Fibroblast of the conjunctiva (primary cell): ENCODE results near the gene WSB1.
A peak's percentile ranks its signal among the peaks of the same experiment; 100 is the strongest.
"Not testable (repeated sequence)": the region's sequence is repeated elsewhere in the genome, so short reads cannot be mapped to it uniquely, and the experiment has no call there.

Experiments
- DNase-seq: peaks from one replicate; pipeline ENCODE4 v3.0.0-alpha.2; 2010; ENCODE audit warnings: low read depth

WSB1 gene, protein sequence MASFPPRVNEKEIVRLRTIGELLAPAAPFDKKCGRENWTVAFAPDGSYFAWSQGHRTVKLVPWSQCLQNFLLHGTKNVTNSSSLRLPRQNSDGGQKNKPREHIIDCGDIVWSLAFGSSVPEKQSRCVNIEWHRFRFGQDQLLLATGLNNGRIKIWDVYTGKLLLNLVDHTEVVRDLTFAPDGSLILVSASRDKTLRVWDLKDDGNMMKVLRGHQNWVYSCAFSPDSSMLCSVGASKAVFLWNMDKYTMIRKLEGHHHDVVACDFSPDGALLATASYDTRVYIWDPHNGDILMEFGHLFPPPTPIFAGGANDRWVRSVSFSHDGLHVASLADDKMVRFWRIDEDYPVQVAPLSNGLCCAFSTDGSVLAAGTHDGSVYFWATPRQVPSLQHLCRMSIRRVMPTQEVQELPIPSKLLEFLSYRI

DNA sequence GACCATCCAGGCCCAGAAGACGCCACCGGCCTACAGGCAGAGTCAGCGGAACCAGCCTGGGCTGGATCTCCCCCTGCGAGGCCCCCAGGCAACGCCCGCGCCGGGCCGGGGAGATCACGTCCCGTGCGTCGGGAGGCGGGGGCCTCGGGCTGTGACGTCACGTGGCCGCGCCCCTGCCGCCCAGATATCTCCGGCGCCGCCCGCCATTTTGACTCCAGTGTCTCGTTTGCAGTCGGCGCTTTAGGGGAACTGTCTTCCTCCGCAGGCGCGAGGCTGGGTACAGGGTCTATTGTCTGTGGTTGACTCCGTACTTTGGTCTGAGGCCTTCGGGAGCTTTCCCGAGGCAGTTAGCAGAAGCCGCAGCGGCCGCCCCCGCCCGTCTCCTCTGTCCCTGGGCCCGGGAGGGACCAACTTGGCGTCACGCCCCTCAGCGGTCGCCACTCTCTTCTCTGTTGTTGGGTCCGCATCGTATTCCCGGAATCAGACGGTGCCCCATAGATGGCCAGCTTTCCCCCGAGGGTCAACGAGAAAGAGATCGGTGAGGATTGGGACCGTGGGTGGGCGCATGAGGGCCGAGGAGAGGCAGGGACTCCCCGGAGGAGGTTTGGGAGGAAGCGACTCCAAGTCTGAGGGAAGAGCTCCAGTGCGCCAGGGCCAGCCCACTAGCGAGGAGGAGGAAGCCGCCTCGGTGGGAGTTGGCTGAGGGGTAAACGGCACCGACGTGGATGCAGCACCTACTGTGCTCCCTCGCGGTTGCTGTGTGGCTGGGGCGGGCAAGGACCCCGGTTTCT, at the start of gene WSB1:
Gene WSB1 (plus strand): TSS at position 217 of the 791 bp plus-strand sequence. CDS start 282 bp downstream, at position 499.
- peak; percentile 85 for DNase-seq

GRCh38 chr17:27244491-27245223, 49.3 kb upstream of the WSB1 start:
- DNase-seq, result peak; percentile 95

GRCh38 chr17:27245230-27245696, 48.7 kb upstream of the WSB1 start:
- DNase-seq, result peak; percentile 93

- no peak for DNase-seq
These were observed 47.4 kb upstream of the WSB1 start for GRCh38 chr17:27246537-27246936.

DNA sequence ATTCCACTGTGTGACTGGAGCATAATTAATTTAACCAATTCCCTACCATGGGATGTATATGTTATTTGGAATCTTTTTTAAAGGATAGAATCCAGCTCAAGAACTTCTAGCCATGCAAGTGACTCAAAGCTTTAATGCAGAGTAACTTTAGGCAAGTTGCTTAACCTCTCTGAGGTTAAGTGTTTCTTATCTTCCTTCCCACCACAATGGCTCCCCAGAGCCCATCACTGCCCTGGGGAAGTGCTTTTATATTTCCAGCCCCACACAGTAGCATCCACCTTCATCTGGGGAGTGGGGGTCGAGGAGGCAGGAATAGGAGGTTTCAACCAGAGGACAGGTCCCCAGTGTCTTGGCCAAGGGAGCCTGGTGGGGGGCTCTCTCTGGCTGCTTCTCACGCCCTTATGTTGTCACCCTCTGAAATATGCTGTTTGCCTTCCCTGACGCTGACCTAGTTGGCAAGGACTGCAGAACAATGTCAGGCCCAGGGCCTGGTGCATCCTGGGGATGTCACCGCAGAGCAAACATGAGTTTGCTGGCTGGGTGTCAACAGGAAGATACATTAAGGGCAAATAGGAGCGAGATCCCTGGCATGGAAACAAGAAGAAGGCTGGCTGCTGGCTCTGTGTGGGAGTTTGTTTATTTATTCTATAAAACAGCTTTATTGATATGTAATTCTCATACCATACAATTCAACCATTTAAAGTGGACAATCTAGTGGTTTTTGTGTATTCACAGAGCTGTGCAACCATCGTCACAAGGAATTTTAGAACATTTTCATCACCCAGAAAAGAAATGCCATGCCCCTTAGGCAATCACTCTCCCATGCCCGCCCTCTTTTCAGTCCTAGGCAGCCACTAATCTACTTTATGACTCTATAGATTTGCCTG, 46.6 kb upstream of the WSB1 start:
- DNase-seq, result peak; percentile 73

GRCh38 chr17:27247958-27248342, 46.0 kb upstream of the WSB1 start:
- no peak for DNase-seq

DNA sequence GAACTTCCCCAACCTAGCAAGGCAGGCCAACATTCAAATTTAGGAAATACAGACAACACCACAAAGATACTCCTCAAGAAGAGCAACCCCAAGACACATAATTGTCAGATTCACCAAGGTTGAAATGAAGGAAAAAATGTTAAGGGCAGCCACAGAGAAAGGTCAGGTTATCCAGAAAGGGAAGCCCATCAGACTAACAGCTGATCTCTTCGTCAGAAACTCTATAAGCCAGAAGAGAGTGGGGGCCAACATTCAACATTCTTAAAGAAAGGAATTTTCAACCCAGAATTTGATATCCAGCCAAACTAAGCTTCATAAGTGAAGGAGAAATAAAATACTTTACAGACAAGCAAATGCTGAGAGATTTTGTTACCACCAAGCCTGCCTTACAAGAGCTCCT, 43.1 kb upstream of the WSB1 start:
- not testable (repeated sequence) for DNase-seq

DNA sequence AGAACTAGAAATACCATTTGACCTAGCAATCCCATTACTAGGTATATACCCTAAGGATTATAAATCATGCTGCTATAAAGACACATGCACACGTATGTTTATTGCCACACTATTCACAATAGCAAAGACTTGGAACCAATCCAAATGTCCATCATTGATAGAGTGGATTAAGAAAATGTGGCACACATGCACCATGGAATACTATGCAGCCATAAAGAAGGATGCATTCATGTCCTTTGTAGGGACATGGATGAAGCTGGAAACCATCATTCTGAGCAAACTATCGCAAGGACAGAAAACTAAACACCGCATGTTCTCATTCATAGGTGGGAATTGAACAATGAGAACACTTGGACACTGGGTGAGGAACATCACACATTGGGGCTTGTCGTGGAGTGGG, 39.1 kb upstream of the WSB1 start:
- DNase-seq, result not testable (repeated sequence)

DNA sequence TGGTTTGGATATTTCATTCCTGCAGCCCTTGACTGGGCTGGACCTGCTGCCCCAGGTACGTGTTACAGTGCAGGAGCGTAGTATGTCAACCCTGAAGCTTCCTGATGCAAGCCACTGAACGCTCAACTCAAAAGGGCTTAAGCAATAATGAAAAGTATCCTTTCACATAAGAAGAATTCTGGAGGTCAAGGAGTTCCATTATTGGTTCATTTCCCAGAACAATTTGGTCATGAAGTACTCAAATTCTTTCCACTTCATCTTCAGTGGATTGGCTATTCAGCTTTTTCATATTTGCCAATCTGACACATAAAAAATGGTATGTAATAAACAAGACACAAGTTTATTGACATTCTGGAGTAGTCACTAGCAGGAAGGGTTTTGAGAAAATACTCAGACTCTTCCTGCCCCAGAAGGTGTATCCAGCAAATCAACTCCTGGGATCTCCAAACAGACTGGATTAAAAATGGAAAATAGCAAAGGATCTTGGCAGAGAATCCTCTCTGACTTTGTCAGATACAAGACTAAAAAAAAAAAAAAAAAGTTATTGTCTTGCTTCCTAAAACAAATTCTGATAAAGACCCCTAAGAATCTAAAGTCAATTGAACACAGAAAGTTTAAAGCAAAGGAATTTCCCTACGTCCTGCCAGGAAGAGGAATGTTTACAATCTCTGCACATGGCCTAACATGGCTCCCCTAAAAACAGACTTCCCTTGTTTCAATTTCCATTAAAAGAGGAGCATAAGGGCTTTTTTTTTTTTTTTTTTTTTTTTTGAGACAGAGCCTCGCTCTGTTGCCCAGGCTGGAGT, 37.5 kb upstream of the WSB1 start:
- peak; percentile 87 for DNase-seq

DNA sequence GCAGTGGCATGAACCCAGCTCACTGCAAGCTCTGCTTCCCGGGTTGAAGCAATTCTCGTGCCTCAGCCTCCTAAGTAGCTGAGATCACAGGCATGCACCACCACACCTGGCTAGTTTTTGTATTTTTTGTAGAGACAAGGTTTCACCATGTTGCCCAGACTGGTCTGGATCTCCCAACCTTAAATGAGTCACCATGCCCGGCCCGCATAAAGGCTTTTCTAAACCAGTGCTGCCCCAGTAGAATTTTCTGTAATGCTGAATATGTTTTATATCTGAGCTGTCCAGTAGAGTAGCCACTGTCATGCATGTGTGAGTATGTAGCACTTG, 36.9 kb upstream of the WSB1 start:
- no peak for DNase-seq

GRCh38 chr17:27259356-27259755, 34.6 kb upstream of the WSB1 start:
- no peak for DNase-seq

DNA sequence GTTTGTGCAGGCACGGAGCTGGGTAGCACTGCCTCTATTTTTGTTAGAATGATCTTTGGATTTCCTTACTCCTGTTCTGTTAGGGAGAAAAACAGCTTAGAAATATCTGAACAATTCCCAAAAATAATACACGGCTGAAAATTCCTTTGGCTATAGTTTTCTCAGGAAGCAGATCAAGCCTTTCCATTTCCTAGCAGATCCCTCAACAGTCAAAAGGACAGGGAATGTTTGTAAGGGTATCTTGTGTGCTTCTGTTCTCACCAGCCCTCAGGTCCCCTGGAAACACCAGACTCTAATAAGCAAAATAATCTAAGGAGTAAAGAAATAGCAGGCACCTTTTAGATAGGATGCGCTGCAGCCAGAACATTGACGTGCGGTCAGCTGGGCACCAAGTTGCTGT, 30.5 kb upstream of the WSB1 start:
- no peak for DNase-seq

DNA sequence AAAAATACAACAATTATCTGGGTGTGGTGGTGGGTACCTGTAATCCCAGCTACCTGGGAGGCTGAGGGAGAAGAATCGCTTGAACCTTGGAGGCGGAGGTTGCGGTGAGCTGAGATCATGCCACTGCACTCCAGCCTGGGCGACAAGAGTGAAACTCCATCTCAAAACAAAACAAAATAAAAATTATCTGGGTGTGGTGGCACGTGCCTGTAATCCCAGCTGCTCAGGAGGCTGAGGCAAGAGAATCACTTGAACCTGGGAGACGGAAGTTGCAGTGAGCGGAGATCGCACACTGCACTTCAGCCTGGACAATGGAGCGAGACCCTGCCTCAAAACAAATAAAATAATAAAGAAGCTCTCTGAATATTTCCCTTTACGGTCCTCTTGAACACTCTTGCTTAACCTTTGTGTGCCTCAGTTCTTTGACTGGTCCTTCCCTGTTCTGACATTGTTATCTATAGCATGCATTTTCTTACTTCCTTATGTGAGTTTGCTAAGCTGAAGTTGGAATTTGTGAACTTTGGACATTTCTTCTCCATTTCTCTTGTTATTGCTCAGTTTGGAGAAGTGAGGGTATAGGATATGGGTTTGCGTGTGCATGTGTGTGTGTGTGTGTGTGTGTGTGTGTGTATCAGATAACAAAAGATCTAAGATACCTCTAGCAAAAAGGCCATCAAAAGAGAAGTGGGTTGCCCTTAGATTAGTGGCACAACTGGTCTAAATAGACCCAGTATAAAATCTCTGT, 29.7 kb upstream of the WSB1 start:
- DNase-seq, result no peak

- DNase-seq, result no peak
These were observed 28.6 kb upstream of the WSB1 start for GRCh38 chr17:27265333-27265732.

- DNase-seq, result no peak
These were observed 27.7 kb upstream of the WSB1 start for GRCh38 chr17:27266228-27266627.

DNA sequence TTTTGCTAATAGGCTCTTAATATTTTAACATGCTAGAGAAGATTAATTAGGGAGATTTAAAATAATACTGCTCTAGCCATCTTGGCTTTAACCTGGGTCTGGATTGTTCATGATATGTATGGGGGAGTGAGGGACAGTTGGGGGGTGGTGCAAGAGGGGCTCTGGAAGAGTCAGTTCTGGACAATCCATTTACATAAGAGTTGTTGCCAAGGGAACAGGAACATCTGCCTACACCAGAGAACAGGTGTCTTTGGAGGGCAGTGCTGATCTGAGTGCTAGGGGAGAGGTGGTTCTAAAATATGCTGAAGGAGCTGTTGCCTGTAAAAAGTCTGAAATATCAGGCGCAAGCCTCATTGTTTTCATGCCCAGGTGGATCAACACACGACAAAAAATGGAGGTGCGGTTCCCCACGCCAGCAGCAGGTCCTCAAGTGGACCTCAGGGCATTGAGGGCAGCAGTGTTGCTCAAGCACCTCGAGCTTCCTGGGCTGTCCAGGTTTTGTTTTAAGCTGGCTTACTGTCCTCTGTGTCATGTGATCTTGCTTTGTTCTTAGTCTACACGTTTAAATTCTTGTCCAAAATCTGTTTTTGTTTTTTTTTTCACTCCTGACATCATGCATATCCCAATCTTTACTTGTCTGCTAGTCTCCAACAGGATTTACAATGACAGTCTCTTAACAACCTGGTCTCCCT, 25.4 kb upstream of the WSB1 start:
- no peak for DNase-seq

GRCh38 chr17:27269201-27269600, 24.7 kb upstream of the WSB1 start:
- DNase-seq, result no peak

DNA sequence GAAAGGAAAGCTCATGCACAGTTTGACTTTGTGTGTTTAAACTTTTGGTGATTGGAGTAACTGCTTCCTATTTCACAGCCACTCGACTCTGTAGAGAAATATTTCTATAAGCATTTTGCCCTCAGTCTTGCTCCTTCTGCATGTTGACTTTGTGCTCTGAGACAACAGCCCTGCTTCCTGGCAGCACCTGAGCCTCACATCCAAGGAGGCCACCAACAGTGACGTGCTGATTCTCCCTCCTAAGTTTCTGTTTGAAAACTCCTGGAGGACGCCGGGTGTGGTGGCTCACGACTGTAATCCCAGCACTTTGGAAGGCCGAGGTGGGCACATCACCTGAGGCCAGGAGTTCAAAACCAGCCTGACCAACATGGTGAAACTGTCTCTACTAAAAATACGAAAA, 23.9 kb upstream of the WSB1 start:
- no peak for DNase-seq

DNA sequence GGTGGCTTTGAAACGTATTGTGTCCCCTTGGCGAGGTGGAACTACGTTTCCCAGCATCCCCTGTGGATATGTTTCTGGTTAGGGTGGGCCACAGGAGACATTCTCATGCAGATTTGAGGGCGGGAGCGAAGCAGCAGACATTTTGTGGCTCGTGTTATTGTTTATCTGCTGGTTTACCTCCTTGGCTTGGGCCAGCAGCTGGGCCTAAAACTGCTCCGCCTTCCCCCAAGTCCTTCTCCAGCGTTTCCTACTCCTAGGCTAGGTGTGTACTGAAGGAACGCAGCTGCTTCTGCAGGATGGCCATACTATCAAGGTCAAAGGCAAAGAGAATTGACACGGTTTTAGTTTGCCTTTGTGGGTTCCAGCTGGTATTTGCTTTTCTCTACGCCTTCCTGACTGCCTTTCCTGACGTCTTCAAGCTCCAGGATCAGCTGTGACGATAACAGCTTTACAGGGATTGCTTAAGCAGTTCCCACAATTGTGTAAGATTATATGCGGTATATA, 17.2 kb upstream of the WSB1 start:
- no peak for DNase-seq
